HG03095 (cell line): ENCODE measurements around the gene DHRS4L2.
"Not testable (repeated sequence)": the region's sequence is repeated elsewhere in the genome, so short reads cannot be mapped to it uniquely, and the experiment has no call there.

Experiments
- ATAC-seq: cut with Tn5 transposase; IDR thresholded peaks from one replicate; pipeline ENCODE4 v1.9.1; 2021; ENCODE audit warnings: moderate library complexity; ENCODE audit not compliant: unreplicated experiment

DHRS4L2 gene

GRCh38 chr14:23970283-23970659 lies 18.5 kb upstream of the DHRS4L2 start:
- ATAC-seq, result not testable (repeated sequence)

- ATAC-seq, result not testable (repeated sequence)
Observed at GRCh38 chr14:23973178-23973577, 15.6 kb upstream of the DHRS4L2 start.

DNA sequence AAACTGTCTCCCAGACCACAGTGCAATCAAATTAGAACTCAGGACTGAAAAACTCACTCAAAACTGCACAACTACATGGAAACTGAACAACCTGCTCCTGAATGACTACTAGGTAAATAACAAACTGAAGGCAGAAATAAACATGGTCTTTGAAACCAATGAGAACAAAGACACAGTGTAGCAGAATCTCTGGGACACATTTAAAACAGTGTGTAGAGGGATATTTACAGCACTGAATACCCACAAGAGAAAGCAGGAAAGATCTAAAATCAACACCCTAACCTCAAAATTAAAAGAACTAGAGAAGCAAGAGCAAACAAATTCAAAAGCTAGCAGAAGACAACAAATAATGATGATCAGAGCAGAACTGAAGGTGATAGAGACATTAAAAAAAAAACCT lies 14.7 kb upstream of the DHRS4L2 start:
- not testable (repeated sequence) for ATAC-seq

DNA sequence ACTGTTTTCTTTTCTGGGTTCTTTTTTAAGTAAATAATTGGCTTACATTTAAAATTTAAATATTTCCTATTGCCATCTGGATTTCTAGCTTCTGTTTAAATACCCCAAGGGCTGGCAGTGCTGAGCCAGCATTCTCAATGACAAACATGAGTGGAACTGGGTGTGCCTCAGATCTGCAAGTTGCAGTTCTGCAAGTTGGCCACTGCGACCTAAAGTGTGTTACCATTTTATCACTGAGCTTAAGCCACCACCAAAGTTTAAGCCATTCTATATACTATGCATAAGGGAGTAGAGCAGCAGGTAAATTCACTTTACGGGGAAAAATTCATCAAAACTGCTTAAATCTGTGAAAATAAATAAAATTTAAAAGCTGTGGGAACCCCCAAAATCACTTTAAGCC lies 11.5 kb upstream of the DHRS4L2 start:
- not testable (repeated sequence) for ATAC-seq

- not testable (repeated sequence) for ATAC-seq
Observed at GRCh38 chr14:23981951-23982813, 6.5 kb upstream of the DHRS4L2 start.

DNA sequence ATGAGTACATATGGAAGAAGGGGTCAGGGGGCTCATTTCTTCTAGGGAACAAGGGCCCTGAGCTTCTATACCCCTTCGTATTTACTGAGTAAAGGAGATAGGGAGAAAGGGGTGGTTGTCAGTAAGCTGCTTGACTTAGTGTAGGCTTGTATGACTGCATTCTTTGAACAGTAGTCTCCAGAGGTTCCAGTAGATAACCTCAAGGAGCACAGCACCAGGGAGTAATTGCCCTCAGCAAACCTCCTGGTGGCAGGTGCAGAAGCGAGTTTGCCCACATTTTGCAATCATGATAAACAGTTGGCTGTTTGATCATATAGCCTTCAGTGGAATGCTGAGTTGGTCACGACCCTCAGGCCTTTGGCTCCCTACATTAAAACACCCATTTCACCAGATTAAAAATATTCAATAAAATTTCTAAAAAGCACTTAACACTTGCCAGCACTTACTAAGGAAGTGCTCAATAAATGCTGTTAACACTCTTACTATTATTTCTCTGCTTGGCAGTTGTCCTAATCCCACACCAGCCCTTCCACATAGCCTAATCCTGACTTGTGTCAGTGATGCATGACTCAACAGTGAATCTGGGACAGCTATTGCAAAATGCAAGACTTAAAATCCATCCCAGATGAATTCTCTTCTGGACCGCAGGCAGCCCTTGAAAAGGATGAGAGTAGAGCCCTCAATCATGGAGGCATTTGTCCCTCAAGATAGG lies 3.7 kb upstream of the DHRS4L2 start:
- no peak for ATAC-seq

- ATAC-seq, result peak; percentile 5
Observed at GRCh38 chr14:23988223-23988606, 514 bp upstream of the DHRS4L2 start.

DNA sequence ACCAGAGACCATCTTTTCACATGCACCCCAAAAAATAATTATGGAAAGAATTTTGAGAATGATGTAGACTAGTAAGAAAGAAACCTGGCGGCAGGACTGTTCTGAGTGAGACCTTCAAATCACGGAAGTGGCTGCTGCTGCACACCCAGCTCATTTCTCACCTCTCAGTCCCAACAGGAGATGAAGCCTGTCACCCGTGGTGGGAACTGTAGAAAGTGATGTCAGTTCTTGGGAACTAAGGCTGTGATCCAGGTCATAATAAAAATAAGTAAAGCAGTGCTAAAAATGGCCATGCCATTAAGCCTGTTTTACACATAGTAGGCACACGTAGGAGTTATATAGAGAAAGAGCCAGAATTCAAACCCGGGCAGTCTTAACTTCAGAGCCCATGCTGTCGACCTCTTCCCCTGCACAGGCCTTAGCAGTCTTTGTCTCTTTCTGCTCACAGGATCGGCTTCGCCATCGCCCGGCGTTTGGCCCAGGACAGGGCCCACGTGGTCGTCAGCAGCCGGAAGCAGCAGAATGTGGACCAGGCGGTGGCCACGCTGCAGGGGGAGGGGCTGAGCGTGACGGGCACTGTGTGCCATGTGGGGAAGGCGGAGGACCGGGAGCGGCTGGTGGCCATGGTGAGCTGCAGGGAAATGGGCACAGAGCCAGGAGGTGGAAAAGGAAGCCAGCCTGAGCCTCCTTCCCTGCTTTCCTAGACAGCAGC lies 1.2 kb downstream of the DHRS4L2 start:
- not testable (repeated sequence) for ATAC-seq

GRCh38 chr14:23990961-23991360 lies 2.2 kb downstream of the DHRS4L2 start:
- ATAC-seq, result not testable (repeated sequence)

DNA sequence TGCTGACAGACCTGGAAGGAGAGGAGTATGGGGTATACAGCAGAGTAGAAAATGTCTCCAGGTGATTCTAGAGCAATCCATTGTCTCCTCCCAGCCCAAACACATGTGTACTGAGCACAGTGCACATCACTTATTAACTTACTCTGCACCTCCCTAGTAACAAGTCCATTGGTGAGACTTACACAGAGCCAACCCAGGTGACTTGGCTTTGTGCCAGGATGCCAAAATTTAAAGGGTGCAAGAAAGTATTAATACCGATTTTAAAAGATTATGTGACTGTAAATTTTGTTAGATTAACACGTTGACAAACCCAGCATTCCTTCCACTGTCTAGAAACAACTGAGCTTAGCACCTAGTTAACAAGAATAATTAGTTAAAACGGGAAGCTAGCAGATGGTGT lies 4.3 kb downstream of the DHRS4L2 start:
- ATAC-seq, result not testable (repeated sequence)

- not testable (repeated sequence) for ATAC-seq
Observed at GRCh38 chr14:23996009-23996408, 7.3 kb downstream of the DHRS4L2 start.

GRCh38 chr14:23996825-23997224 lies 8.1 kb downstream of the DHRS4L2 start:
- not testable (repeated sequence) for ATAC-seq

GRCh38 chr14:23999640-24000039 lies 10.9 kb downstream of the DHRS4L2 start:
- not testable (repeated sequence) for ATAC-seq

DNA sequence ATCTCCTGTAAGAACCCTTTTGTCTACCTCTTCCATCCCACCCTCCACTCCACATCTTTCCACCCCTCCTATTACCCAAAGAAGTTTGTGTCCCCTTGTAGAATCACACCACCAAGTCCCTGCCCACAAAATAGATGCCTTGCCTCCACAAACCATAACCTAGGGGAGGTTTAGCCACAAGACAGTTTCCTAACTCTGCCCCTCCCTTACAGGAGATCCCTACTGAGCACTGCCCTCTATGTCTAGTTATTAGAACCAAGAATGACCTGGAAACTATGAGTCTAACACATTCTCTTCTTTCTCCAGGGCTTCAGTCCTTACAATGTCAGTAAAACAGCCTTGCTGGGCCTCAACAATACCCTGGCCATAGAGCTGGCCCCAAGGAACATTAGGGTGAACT lies 12.3 kb downstream of the DHRS4L2 start:
- ATAC-seq, result not testable (repeated sequence)

DNA sequence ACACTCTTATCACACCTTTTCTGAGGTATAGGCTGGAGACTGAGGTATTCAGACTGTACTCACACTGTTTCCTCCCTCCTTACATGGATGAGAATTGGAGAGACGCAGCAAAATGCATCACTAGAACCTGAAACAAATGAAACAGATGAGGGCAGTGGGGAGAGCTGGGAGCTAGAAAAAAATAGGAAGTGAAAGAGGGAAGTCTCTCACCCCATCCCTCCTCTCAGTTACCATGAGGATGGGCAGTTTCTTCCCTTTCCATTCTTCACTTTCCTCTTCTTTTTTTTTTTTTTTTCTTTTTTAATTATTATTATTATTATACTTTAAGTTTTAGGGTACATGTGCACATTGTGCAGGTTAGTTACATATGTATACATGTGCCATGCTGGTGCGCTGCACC lies 12.9 kb downstream of the DHRS4L2 start:
- ATAC-seq, result not testable (repeated sequence)

DNA sequence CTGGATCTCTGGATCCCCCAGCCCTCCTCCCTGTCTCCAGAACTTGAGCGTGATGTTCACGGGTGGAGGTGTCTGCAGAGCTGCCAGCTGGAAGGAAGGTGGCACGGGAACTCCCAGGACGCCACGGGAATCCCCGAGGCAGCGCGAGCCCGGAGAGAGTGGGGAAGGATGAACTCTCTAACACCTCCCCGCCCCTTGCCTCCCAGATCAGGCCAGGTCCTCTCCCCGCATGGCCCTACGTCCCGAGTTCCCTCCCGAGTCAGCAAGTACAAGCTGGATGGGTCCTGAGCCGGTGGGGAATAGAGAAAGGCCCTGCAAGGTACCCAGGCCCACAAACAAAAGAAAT lies 17.7 kb downstream of the DHRS4L2 start:
- ATAC-seq, result peak; percentile 34

- ATAC-seq, result peak; percentile 74
Observed at GRCh38 chr14:24006817-24007652, 18.3 kb downstream of the DHRS4L2 start.

- ATAC-seq, result no peak
Observed at GRCh38 chr14:24011051-24011450, 22.3 kb downstream of the DHRS4L2 start.

DNA sequence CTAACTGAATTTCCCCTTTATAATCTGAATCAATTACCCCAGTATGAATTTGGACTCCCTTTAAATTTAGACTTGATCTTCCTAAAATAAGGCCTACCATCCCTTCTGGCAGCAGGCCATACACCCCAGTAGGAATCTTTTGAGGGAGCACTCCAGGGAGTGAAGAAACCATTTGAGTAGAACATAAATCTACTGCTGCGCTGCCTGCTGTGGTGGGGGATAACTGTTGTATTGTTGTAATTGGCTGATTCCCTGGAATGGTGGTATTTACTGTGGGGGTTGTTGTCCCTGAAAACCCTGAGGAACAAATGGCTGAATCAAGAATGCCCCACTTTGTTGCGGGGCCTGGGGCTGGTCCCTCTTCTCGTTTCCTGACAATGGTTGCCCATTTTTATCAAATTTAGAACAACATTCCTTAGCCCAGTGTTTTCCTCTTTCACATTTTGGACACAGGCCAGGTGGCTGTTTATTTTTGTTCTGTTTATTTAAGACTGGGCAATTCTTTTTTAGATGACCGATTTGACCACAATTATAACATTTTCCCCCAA lies 24.1 kb downstream of the DHRS4L2 start:
- ATAC-seq, result not testable (repeated sequence)
